Measurements from ENCODE around the gene RGMB.
A peak's percentile ranks its signal among the peaks of the same experiment; 100 is the strongest.

Gene RGMB

DNA sequence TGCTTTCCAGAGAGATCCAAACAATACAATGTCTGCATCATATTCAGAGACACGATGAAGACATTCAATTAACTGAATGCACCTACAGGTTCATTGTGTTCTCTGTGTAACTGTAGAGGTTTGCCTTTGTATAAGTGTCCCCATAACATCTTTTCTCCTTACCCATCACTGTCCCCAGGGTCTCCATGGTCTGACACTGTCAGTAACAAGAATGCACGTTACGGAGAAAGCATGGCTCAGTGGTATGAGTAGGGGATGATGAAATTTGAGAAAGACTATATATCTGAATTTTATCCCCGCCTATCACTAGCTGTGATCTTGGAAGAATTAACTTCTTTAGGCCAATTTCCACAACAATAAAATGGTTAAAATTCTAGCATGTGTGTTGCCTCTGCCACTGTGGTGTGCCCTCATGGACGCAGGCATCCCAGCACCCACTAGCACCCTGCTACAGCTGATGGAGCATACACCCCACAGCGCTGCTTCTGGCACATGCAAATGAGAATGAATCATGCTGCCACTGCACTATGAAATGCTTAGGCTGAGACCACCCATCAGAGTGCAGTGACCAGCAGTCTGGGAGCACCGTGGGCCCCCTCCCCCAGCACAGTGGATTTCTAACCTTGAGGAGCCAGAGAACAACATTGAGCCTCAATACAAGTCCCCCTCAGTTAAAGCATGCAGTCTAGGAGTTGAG is 54.3 kb downstream of the RGMB start:
- no peak for DNase-seq (ENCODE audit: low read depth)

DNA sequence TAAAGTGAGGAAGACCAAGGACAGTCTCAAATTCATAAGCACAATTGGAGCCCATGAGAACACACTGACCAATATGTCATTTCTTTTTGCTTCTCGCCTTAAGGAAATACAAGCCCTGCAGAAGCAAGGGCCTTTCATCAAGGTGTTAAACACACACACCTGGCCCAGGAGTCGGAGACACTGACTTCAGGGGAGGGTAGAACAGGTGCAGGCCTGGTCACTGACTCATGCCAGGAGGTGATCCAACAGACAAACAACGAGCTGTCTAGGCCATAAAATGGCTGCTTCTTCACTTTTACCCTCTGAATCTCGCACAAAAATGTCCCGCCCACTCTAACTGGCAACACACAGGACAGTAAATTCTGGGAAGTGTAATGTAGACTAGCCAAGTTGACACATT is 62.7 kb downstream of the RGMB start:
- no peak for DNase-seq (ENCODE audit: low read depth)

DNA sequence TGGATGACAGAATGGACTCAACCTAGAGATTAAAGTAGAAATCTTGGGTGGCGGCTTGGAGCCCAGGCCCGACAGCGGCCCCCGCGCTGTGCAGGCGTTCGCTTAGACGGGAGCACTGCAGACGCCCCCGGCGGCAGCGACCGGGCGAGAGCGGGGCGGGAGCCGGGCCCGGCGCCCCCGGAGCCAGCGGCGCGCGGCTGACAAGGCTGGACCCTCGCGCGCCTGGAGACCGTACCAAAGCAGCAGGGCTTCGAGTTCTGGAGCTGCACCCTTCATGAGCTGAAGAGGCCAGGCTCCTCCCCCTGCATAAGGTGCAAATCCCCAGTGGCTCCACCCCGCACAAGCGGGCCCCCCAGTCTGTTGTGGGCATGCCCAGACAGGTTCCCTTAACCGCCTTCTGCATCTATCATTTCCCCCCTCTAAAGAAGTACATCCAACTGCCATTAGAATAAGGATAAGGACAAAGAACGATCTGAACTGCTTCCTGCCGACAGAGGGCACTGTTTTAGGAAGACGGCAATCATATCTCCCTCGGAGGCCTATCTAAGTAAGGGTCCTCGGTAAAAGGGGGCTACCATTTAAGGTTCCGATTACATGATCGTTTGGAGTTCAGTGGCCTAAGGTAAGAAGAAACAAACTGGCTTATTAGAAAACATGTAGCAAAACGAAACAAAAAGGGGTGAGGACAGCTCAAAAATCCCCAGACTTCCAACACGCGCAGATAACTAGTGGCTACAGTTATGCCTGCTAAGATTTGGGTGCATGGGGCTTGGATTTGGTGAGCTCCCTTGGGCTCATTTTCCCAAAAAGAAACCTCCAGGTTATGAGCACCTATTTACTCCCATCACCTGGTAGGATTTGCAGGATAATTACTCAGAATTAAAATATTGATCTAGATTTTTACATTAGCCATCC is 66.3 kb downstream of the RGMB start:
- peak; percentile 23 for DNase-seq (ENCODE audit: low read depth)

DNA sequence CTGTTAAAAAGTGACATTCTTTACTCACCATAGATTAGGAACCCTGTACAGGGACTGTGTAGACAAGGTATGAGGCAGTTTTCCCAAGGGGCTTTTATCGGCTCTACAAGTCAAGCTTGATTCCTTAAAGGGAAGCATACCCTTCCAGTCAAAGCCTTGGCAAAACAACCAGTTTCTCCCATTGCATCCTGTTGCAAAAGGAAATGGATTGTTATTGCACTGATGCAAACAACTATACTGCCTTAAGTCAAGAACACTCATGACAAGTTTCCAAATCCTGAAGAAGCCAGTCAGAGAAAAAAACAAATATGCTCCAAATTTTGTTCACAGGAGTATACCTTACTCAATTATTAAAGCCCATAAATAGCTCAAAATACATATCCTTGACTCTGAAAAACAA is 67.5 kb downstream of the RGMB start:
- DNase-seq (ENCODE audit: low read depth), result no peak

DNA sequence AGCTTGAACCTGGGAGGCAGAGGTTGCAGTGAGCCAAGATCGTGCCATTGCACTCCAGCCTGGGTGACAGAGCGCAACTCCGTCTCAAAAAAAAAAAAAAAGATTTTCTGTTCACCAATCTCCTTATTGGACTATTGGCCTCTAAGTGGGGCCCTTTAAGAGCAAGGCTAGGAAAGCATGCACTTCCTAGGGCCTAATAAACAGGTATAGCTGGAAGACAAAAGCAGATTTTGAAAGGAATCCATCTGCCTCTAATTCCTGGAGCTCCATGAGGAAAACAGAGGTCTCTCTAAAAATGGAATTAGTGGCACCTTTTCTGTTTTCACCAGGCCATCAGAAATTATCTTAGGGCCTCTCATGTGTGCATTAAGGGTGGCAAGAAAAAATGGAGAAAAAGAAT is 70.0 kb downstream of the RGMB start:
- DNase-seq (ENCODE audit: low read depth), result no peak

DNA sequence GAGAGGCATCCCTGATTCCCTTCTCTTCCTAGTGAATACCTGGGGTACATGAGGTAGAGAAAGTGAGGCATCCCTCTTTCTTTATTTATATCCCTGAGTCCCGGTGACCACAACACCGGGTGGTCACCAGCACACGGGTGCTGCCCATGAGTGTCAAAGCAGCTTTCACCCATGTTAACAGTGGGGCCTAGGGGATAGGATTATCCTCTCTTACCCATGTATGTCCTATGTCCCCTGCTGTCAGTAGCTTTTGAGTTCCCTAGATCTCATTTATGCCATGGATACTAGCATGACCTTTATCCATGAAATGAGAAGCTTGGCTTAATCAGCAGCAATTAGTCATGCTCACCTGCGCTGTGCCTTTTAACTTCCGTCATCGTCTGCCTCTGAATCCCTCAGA is 71.4 kb downstream of the RGMB start:
- DNase-seq (ENCODE audit: low read depth), result no peak

DNA sequence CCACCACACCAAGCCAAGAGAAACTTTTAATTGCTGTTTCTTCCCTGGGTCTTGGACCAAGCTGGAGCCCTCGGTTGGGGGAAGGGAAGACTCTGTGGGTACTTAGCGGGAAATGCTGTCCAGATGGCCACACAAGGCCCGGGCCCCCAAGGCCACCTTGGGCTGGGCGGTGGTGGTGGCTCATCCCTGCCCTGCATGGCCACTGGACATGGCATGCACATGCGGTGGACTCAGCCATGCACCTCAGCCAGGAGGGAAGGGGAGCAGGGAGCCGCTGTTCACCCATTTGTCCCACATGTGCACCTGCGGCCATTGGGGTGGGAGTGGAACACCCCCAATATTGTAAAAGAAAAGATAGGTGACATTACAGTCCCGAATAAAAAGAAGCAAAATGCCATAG is 72.4 kb downstream of the RGMB start:
- DNase-seq (ENCODE audit: low read depth), result no peak
